SK-N-SH treated with all-trans-retinoic acid at 6 μM for 48 hours (cell line): Measurements from ENCODE around the gene CEP85.

Source experiments
- ARNTL ChIP-seq: fragments of 450-650 bp; formaldehyde crosslinking; IDR thresholded peaks from 2 replicates; pipeline ENCODE4 v1.5.0; 2020; ENCODE audit warnings: low read depth, mild to moderate bottlenecking, moderate library complexity, borderline replicate concordance
- BACH2 ChIP-seq: fragments of 250-450 bp; sonication (Bioruptor Pico); IDR thresholded peaks from 2 replicates; pipeline ENCODE4 v1.9.0; 2021; ENCODE audit warnings: mild to moderate bottlenecking, borderline replicate concordance
- ESRRG ChIP-seq: fragments of 250-450 bp; sonication (Bioruptor Pico); IDR thresholded peaks from 2 replicates; pipeline ENCODE4 v1.6.1; 2021; ENCODE audit warnings: mild to moderate bottlenecking
- ISL1 ChIP-seq: fragments of 250-450 bp; sonication (Bioruptor Pico); IDR thresholded peaks from 2 replicates; pipeline ENCODE4 v2.1.2; 2022; ENCODE audit warnings: mild to moderate bottlenecking, moderate library complexity
- OSR1 ChIP-seq: fragments of 250-450 bp; sonication (Bioruptor Pico); IDR thresholded peaks from 2 replicates; pipeline ENCODE4 v1.8.0; 2022; ENCODE audit warnings: moderate library complexity, mild to moderate bottlenecking, inconsistent platforms
- PPARA ChIP-seq: fragments of 250-450 bp; sonication (Bioruptor Pico); IDR thresholded peaks from 2 replicates; pipeline ENCODE4 v1.5.0; 2020; ENCODE audit warnings: mild to moderate bottlenecking, borderline replicate concordance
- RARB ChIP-seq: fragments of 250-450 bp; sonication (Bioruptor Pico); IDR thresholded peaks from 2 replicates; pipeline ENCODE4 v1.8.0; 2021; ENCODE audit warnings: mild to moderate bottlenecking, moderate library complexity
- ZC3H10 ChIP-seq: fragments of 250-450 bp; sonication (Bioruptor Pico); IDR thresholded peaks from 2 replicates; pipeline ENCODE4 v1.5.1; 2021; ENCODE audit warnings: mild to moderate bottlenecking, moderate library complexity
- ZNF70 ChIP-seq: fragments of 450-650 bp; formaldehyde crosslinking; IDR thresholded peaks from 2 replicates; pipeline ENCODE4 v1.5.0; 2020; ENCODE audit warnings: mild to moderate bottlenecking, moderate library complexity
- TF ChIP-seq, protein P1 (sequence below): fragments of 250-450 bp; sonication (Bioruptor Pico); IDR thresholded peaks from 2 replicates; pipeline ENCODE4 v1.8.0; 2020; ENCODE audit warnings: mild to moderate bottlenecking, moderate library complexity, borderline replicate concordance

GRCh38 chr1:26287811-26288210 lies 53.8 kb downstream of the CEP85 start:
- no peak for TF ChIP-seq OSR1
- TF ChIP-seq ISL1, result no peak
- TF ChIP-seq PPARA (CRISPR knock-in tag), result no peak
- no peak for TF ChIP-seq ESRRG
- TF ChIP-seq, protein P1, sequence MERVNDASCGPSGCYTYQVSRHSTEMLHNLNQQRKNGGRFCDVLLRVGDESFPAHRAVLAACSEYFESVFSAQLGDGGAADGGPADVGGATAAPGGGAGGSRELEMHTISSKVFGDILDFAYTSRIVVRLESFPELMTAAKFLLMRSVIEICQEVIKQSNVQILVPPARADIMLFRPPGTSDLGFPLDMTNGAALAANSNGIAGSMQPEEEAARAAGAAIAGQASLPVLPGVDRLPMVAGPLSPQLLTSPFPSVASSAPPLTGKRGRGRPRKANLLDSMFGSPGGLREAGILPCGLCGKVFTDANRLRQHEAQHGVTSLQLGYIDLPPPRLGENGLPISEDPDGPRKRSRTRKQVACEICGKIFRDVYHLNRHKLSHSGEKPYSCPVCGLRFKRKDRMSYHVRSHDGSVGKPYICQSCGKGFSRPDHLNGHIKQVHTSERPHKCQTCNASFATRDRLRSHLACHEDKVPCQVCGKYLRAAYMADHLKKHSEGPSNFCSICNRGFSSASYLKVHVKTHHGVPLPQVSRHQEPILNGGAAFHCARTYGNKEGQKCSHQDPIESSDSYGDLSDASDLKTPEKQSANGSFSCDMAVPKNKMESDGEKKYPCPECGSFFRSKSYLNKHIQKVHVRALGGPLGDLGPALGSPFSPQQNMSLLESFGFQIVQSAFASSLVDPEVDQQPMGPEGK, result no peak
- no peak for TF ChIP-seq RARB (CRISPR knock-in tag)
- no peak for TF ChIP-seq ZC3H10 (CRISPR knock-in tag)
- no peak for TF ChIP-seq ZNF70 (CRISPR knock-in tag)
- no peak for TF ChIP-seq ARNTL (CRISPR knock-in tag)
- TF ChIP-seq BACH2 (CRISPR knock-in tag), result no peak
